GM19351 (cell line): Measurements from ENCODE around the gene EPN2.
"Not testable (repeated sequence)": the region's sequence is repeated elsewhere in the genome, so short reads cannot be mapped to it uniquely, and the experiment has no call there.

Experiments
- ATAC-seq: cut with Tn5 transposase; IDR thresholded peaks from one replicate; pipeline ENCODE4 v1.9.1; 2021; ENCODE audit warnings: mild to moderate bottlenecking, moderate library complexity; ENCODE audit not compliant: unreplicated experiment

EPN2 gene

GRCh38 chr17:19264681-19265080 lies 27.5 kb downstream of the EPN2 start:
- no peak for ATAC-seq

- ATAC-seq, result no peak
Measured at GRCh38 chr17:19265755-19266154, 28.6 kb downstream of the EPN2 start.

DNA sequence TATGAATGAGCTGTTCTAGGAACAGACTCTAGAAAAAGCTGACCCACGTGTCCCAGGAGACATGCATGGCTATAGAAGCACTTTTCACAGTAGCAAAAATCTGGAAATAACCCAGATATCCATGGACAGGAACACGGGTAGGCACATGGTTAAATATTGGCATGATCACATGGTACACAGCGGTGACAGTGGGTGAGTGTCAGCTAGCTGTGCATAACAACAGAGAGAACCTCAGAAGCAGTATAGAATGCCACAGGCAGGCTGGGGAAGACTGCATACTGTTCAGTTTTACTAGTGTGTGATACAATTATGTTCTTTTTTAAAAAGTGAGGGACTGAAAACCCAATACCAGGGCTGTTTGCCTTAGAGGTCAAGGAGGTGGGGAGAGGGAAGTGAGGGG lies 31.4 kb downstream of the EPN2 start:
- no peak for ATAC-seq

GRCh38 chr17:19269106-19269505 lies 31.9 kb downstream of the EPN2 start:
- ATAC-seq, result no peak

DNA sequence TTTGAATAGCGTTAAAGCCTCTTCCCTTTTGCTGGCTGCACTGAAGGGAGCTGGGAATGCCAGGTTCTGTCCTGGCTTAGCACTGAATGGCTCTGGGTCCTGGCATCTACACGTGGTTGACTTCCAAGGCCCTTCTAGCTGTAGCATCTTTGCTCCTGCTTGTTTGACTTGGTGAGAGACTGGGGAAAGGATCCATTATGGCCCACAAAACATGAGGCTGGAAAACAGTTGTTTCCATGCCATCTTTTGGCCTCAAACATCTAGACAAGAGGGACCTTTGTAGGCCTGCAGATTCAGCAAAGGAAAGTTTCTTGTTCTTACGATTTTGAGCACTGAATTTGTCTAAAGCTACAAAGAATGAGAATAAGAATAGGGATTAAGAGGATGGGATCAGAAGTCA lies 32.5 kb downstream of the EPN2 start:
- ATAC-seq, result no peak

DNA sequence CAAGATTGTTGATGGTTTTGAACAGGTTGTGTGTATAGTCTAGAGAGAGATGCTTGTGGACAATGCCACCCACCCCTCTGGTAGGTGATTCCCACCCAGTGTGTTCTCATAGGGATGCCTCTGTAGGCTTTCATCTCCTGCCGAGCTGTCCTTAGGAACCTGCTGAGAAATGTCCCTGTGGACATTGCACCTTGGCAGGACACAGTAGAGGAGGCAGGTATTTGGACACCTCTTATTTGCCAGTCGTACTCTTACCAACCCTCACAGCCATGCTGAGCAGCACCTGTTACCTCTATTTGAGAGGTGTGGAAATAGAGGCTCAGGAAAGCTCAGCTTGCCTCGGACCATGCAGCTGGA lies 33.2 kb downstream of the EPN2 start:
- ATAC-seq, result no peak

DNA sequence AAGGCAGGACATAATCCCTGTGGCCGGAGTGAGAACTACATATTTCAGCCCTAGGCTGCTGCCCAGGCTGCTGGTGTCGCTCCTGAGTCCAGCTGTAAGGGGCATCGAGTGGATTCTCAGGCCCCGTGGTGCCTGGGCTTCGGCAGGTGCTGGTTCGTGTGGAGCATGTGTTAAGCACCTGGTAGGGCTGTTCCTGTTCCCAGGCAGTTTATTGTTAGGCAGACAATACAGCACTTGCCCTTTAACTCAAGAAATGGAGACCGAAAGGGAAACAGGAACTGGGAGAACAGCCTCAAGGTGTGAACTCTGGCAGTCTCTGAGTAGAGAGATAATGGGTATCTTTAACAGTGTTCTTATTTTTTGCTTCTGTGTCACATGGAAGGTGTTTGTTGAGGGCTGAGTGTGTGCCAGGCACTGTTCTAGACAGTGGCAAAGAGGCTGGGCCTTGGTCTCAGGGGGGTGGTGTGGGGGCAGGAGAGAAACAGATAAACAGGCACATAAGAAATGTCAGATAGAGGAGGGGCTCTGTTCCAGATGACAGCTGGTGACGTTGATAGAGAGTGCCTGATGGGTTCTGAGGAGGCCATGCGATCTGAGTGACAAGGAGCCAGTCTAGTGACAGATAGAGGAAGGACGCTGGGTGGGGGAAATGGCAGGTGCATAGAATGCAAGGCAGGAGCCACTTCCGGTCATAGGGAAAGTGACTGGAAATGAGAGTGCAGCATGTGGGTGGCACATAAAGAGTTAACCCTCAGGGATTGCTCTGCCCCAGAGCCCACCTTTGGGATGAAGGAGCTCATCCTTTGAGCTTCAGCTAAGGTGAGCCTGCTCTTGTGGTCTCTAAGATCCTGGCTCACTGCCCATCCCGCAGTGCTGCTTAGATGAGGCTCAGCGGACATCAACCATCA lies 33.8 kb downstream of the EPN2 start:
- peak; percentile 82 for ATAC-seq

DNA sequence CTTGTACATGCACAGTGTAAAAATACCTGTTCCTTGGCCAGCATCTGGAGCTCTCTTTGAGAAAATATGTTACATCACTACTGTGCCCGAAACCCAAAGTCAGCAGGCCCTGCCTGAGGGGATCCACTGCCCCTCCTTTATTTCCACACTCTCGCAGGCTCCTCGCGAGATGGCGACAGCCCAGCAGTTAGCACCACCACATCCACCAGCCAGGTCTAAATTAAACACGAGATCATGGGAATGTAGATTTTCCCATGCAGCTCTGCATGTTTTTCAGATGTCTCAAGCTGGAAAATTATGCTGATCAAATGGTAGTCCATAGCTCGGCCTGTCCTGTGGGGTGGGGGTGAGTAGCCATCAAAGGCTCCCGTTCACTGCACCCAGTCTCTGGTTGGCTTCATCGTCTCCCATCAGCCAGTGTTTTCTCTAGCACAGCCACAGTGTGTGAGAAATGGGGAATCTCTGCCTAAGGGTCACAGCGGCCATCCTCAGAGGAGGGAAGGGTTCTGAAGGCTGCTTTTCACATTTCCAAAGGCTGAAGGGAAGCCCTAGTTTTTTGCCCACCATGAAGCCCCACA lies 34.7 kb downstream of the EPN2 start:
- no peak for ATAC-seq

GRCh38 chr17:19273731-19274130 lies 36.6 kb downstream of the EPN2 start:
- ATAC-seq, result no peak

GRCh38 chr17:19274893-19275292 lies 37.7 kb downstream of the EPN2 start:
- ATAC-seq, result no peak

DNA sequence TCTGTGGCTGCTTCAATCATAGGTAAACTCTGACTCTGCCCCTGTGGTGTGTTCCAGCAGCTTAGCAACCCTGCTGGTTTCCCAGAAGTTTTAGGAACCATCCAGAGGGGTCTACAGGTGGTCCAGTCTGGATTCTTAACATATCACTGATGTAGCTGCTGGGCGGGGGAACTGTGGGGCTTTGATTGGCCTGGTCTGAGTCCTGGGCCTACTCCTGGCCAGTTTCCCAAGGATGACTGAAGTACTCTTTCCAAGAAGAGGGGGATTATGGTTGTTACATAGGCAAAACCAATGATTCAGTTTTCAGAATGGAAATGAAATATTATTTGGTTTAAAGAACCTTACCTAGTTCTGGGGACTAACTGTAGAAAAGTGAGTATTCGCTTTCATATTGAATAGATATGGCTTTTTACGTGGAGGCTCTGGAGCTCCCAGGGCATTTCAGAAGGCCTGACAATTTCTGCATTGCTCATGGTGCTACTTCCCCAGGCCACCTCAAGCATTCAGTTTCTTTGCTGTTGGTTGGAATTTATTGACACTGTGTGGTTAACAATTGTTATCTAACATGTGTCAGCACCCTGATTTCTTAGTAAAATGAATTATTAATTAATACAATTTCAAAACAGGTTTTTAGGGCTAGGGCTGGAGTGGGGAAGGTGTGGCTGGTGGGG lies 38.4 kb downstream of the EPN2 start:
- no peak for ATAC-seq

DNA sequence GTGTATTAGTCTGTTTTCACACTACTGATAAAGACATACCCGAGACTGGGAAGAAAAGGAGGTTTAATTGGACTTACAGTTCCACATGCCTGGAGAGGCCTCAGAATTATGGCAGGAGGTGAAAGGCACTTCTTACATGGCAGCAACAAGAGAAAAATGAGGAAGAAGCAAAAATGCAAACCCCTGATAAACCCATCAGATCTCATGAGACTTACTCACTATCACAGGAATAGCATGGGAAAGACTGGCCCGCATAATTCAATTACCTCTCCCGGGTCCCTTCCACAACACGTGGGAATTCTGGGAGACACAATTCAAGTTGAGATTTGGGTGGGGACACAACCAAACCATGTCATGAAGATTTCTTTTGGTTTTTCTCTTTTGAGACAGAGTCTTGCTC lies 41.1 kb downstream of the EPN2 start:
- not testable (repeated sequence) for ATAC-seq

GRCh38 chr17:19278729-19279128 lies 41.6 kb downstream of the EPN2 start:
- ATAC-seq, result no peak

- no peak for ATAC-seq
Measured at GRCh38 chr17:19281161-19281560, 44.0 kb downstream of the EPN2 start.

DNA sequence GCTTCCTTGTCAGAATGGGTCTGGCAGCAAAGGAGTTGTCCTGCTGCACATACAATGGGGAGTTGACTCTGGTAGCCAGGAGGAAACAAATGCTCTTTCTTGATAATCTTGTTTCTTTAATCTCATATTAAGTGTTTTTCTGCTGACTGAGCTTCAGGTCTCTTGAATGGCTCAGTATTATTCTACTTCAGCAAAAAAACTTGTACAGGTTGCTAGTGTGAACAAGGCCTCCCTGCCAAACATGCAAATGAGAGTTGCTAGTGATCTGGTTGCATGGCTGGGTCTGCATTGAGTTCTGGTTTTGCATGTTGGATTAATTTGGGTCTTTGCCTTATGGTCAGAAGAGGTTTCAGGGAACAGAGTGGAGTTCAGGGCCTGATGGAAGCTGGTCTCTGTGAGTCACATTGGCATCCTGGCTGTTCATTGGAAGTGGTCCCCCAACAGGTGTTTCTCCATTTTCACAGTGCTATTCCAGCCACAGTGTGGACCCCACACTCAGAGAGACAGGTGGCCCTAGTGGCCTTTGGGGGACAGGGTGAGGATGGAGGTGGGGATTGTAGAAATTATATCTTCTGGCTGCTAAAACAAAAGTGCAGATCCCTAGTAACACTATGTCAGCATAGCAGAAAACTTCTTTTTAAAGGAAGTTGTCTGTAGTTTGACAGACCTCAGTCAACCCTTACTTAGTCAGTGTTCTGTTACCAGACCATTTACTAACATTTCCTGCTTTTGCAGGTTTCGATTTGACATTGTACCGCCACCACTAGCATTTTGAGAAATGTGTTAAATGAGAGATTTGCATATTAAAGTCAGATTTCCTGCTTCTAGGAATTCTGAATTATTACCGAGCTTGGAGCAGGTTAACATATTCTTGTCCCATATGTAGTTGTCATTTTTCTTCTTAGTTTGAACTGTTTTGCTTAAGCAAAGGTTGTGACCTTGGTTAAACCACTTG lies 47.1 kb downstream of the EPN2 start:
- peak; percentile 54 for ATAC-seq

DNA sequence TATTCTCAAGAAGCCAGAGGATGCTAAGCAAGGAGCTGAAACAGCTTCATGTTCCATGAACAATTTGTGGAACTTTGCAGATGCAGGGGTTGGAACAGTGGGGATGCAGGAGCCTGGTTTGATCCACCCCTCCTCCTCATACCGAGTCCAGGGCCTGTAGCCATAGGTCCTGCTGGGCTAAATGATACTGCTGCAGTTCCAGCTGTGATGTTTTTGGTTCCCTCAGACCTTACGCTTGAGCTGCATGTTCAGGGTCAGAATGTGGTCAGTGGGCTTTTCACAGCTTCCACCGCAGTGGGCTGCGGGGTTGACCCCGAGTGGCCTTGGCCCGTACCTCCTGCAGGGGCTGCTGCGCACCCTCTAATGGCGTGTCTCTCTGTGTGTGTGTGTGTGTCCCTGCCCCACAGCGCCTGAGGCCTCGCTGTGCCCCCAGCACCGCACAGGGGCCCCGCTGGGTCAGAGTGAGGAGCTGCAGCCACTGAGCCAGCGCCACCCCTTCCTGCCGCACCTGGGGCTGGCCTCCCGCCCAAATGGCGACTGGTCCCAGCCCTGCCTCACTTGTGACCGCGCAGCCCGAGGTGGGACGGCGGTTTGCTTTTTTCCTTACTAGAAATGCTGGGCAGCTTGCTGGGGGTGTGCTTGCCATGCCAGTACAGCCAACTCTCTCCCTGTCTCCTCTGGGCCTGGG lies 48.2 kb downstream of the EPN2 start:
- ATAC-seq, result no peak

DNA sequence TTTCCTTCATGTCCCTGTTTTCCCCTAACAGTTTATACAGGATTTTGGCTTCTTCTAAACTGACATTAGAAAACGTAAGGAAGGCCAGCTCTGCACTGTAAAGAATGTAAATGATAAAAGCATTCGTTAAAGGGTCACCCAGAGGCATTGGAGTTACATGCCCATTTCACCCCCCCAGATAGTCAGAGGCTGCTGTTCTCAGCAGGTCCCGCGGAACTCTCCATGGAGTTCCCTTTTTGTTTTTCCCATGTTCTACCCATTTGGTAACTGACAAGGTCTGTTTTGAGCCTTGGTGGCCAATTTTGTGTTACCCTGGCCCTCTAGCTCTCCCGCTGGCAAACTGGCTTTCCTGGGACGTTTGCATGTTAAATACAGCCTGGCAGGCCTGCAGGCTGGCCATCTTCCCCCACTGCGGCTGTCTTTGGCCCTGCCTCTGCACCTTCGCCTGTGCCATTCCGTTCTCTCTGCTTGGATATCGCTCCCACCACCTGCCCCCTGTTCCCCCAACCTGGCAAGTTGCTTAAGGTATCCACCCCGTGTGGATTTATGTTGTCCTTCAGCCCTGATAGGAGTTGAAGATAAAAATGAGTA lies 49.7 kb downstream of the EPN2 start:
- no peak for ATAC-seq

- no peak for ATAC-seq
Measured at GRCh38 chr17:19287651-19288050, 50.5 kb downstream of the EPN2 start.

- ATAC-seq, result no peak
Measured at GRCh38 chr17:19288453-19288852, 51.3 kb downstream of the EPN2 start.
